Right lobe of liver (tissue), 6 donors: Measurements from ENCODE around the gene CUBN. TPM values are rescaled to one million over a fixed set of nuclear protein-coding genes. Genes with fewer than 3 reads are reported as not detected.

ENCODE experiments used
- ATAC-seq, 4 donors: fragments of 200-7000 bp; cut with Tn5 transposase; one replicate each; pipeline ENCODE4 v1.9.1; 2020; ENCODE audit warnings: mild to moderate bottlenecking in 4 of 4, moderate library complexity in 4 of 4
- DNase-seq, 3 donors: peaks; one replicate each; pipeline ENCODE4 v3.0.0-alpha.2; 2020
- H3K27ac ChIP-seq, 3 donors: fragments of 200-600 bp; one replicate each; pipeline ENCODE4 v1.8.0; 2022
- H3K27me3 ChIP-seq, 2 donors: fragments of 200-600 bp; one replicate each; pipeline ENCODE4 v1.8.0; 2022
- H3K36me3 ChIP-seq, 4 donors: fragments of 200-600 bp; sonication (generic) in 1 of 4; one replicate each; pipeline versions ENCODE4 v1.5.1 to v1.8.0; 2017 to 2022; ENCODE audit warnings: control low read depth in 1 of 4
- H3K4me1 ChIP-seq, 4 donors: fragments of 200-600 bp; sonication (generic) in 1 of 4; one replicate each; pipeline versions ENCODE4 v1.5.1 to v1.8.0; 2017 to 2022; ENCODE audit warnings: control low read depth in 1 of 4
- H3K4me3 ChIP-seq, 3 donors: fragments of 200-600 bp; one replicate each; pipeline ENCODE4 v1.8.0; 2022
- H3K9me3 ChIP-seq, 4 donors: fragments of 200-600 bp; sonication (generic) in 1 of 4; one replicate each; pipeline versions ENCODE4 v1.5.1 to v1.8.0; 2017 to 2022; ENCODE audit warnings: control low read depth in 1 of 4
- CTCF ChIP-seq, 4 donors: fragments of 200-600 bp in 3 of 4; fragments of 450-650 bp in 1 of 4; IDR thresholded peaks; one replicate each; pipeline versions ENCODE4 v1.5.1 to v1.8.0; 2016 to 2022; ENCODE audit warnings: antibody characterized with exemption in 4 of 4, mild to moderate bottlenecking in 2 of 4
- POLR2A ChIP-seq: fragments of 450-650 bp; IDR thresholded peaks from one replicate; pipeline ENCODE4 v1.6.1; 2017; ENCODE audit warnings: antibody characterized with exemption, mild to moderate bottlenecking
- WGBS: methylation state at CpG from one replicate; pipeline ENCODE4 v1.1.6; 2018; ENCODE audit warnings: low coverage, low lambda C conversion rate; ENCODE audit not compliant: insufficient coverage; ENCODE audit errors: missing lambda C conversion rate; 5-methylcytosine and 5-hydroxymethylcytosine counted together
- intact Hi-C, 2 donors: fragments of 100-400 bp; cut with DNase I; formaldehyde crosslinking; loops; one replicate each; pipeline versions ENCODE4 v1.11.2 to v1.14.1; 2022
- total RNA-seq, 6 experiments: library from RNA; depleted of rRNA in 2 of 6; stranded (reverse); fragments of >200 nt in 2 of 6; fragmentation: NEBNext Ultra II Directional in 3 of 6; extraction: Animal tissue kit (Norgen Biotek cat#: 25700) in 3 of 6; gene quantifications; one replicate each; pipeline versions ENCODE4 v1.1.0 to v1.2.4, GENCODE V29; 2016 to 2023
- donor health status: DM: no; HTN: yes; CAD: no.
- donor health status: DM: no; HTN: no; CAD: no.
- donor health status: DM: no; HTN: no; CAD: no.
- donor health status: DM: no; HTN: yes; CAD: no.
- donor health status: DM: no; HTN: yes; CAD: no.

CUBN gene
- total RNA-seq, 6 experiments from 2014 or later: 0.07 to 0.74 (median 0.27) TPM

- no peak for DNase-seq
- WGBS: 67% methylated on average over 2 of the region's 2 CpGs
- TF ChIP-seq POLR2A (no peak), CTCF (IDR thresholded peaks at IDR 0.05) (no peak)
- Histone ChIP-seq H3K27ac (no peak overlapping the region), H3K4me1 (no peaks in the 10 kb centered on the region), H3K36me3 (no peaks in the 10 kb centered on the region), H3K9me3 (no peaks in the 10 kb centered on the region), H3K4me3 (no peak overlapping the region), H3K27me3 (no peaks in the 10 kb centered on the region)
- intact Hi-C loops: no loop called here
- ATAC-seq: no peak
Measured at GRCh38 chr10:16930540-16930939, 199.1 kb downstream of the CUBN start.

GRCh38 chr10:16929069-16929468, 200.5 kb downstream of the CUBN start:
- intact Hi-C loops: no loop called here
- ATAC-seq (no peak), DNase-seq (no peak)
- no peak for TF ChIP-seq CTCF (IDR thresholded peaks at IDR 0.05)
- TF ChIP-seq POLR2A: no peak
- Histone ChIP-seq H3K4me3 (no peak overlapping the region), H3K4me1 (no peaks in the 10 kb centered on the region), H3K27me3 (no peaks in the 10 kb centered on the region), H3K36me3 (no peaks in the 10 kb centered on the region), H3K27ac (no peak overlapping the region), H3K9me3 (no peaks in the 10 kb centered on the region)
- WGBS: 53% methylated on average over 4 of the region's 4 CpGs

- Histone ChIP-seq H3K4me1 (no peaks in the 10 kb centered on the region), H3K9me3 (no peaks in the 10 kb centered on the region), H3K4me3 (no peak overlapping the region), H3K36me3 (no peaks in the 10 kb centered on the region), H3K27me3 (no peaks in the 10 kb centered on the region), H3K27ac (no peak overlapping the region)
- DNase-seq (no peak), ATAC-seq (no peak)
- WGBS: 78% methylated on average over 3 of the region's 4 CpGs
- no peak for TF ChIP-seq CTCF (IDR thresholded peaks at IDR 0.05)
- no peak for TF ChIP-seq POLR2A
- intact Hi-C loops: no loop called here
Measured at GRCh38 chr10:16927546-16927945, 202.1 kb downstream of the CUBN start.

GRCh38 chr10:16923726-16924125, 205.9 kb downstream of the CUBN start:
- Histone ChIP-seq H3K4me1 (no peaks in the 10 kb centered on the region), H3K27ac (no peak overlapping the region), H3K9me3 (no peaks in the 10 kb centered on the region), H3K27me3 (no peaks in the 10 kb centered on the region), H3K36me3 (no peaks in the 10 kb centered on the region), H3K4me3 (no peak overlapping the region)
- ATAC-seq (no peak), DNase-seq (no peak)
- 77% methylated on average over 3 of the region's 3 CpGs for WGBS
- intact Hi-C loops: no loop called here
- TF ChIP-seq POLR2A: no peak
- no peak for TF ChIP-seq CTCF (IDR thresholded peaks at IDR 0.05)

GRCh38 chr10:16923309-16923708, 206.3 kb downstream of the CUBN start:
- Histone ChIP-seq H3K4me1 (no peaks in the 10 kb centered on the region), H3K36me3 (no peaks in the 10 kb centered on the region), H3K4me3 (no peak overlapping the region), H3K27me3 (no peaks in the 10 kb centered on the region), H3K9me3 (no peaks in the 10 kb centered on the region), H3K27ac (no peak overlapping the region)
- TF ChIP-seq CTCF (IDR thresholded peaks at IDR 0.05) (no peak), POLR2A (no peak)
- no peak for ATAC-seq
- WGBS: 34% methylated on average over 2 of the region's 2 CpGs
- DNase-seq: no peak
- intact Hi-C loops: no loop called here
